A673 (cell line): Measurements from ENCODE around the gene CCDC172. TPM values are rescaled to one million over a fixed set of nuclear protein-coding genes. Genes with fewer than 3 reads are reported as not detected.

ENCODE experiments used
- BruUV-seq: library from RNA; stranded (reverse); fragments of 400-500 nt; replicated peaks from 2 replicates; lab custom pipeline; 2021; lab: Mats Ljungman, UMichigan
- CTCF ChIA-PET: fragments of 300-600 bp; sonication (Branson Sonifier 250); formaldehyde crosslinking; loops from one replicate; lab custom pipeline; 2022; ENCODE audit warnings: antibody characterized with exemption; lab: Charles Lee
- POLR2A ChIA-PET: fragments of 300-600 bp; sonication (Branson Sonifier 250); formaldehyde crosslinking; loops from one replicate; lab custom pipeline; 2022; ENCODE audit warnings: antibody characterized with exemption; ENCODE audit not compliant: low non-redundant PET; lab: Charles Lee
- DNase-seq: peaks from one replicate; pipeline ENCODE4 v3.0.0-alpha.2; 2015; ENCODE audit warnings: low spot score
- H3K27ac ChIP-seq: fragments of 200-600 bp; sonication (generic); 2 replicates; pipeline ENCODE4 v1.5.1; 2016; ENCODE audit warnings: mixed run types, low read depth, mild to moderate bottlenecking, mixed read lengths, antibody characterized with exemption, low read length; ENCODE audit not compliant: poor library complexity, severe bottlenecking
- H3K27me3 ChIP-seq: fragments of 200-600 bp; sonication (generic); replicated peaks from 2 replicates; pipeline ENCODE4 v1.6.1; 2017; ENCODE audit warnings: mixed run types, low read depth, mild to moderate bottlenecking, mixed read lengths, antibody characterized with exemption, low read length; ENCODE audit not compliant: insufficient read depth, poor library complexity
- H3K36me3 ChIP-seq: fragments of 200-600 bp; sonication (generic); 2 replicates; pipeline ENCODE4 v1.6.1; 2016; ENCODE audit warnings: mixed run types, mild to moderate bottlenecking, mixed read lengths, antibody characterized with exemption, low read length; ENCODE audit not compliant: insufficient read depth, poor library complexity, severe bottlenecking
- H3K4me1 ChIP-seq: fragments of 200-600 bp; sonication (generic); 2 replicates; pipeline ENCODE4 v1.6.1; 2017; ENCODE audit warnings: mixed run types, mild to moderate bottlenecking, mixed read lengths, antibody characterized with exemption, low read length; ENCODE audit not compliant: insufficient read depth, poor library complexity, severe bottlenecking
- H3K4me3 ChIP-seq: fragments of 200-600 bp; sonication (generic); 2 replicates; pipeline ENCODE4 v1.5.1; 2016; ENCODE audit warnings: low read depth, mixed run types, mild to moderate bottlenecking, mixed read lengths, low read length; ENCODE audit not compliant: poor library complexity, severe bottlenecking
- H3K9me3 ChIP-seq: fragments of 200-600 bp; sonication (generic); 2 replicates; pipeline ENCODE4 v1.6.1; 2016; ENCODE audit warnings: mixed run types, low read depth, mild to moderate bottlenecking, mixed read lengths, antibody characterized with exemption, low read length; ENCODE audit not compliant: poor library complexity, severe bottlenecking
- CTCF ChIP-seq: fragments of 300-800, 200-600 bp; sonication (generic); conservative IDR thresholded peaks from 2 replicates; pipeline ENCODE4 v1.5.1; 2017; ENCODE audit warnings: low read depth, mild to moderate bottlenecking, antibody characterized with exemption, low read length, moderate library complexity, mixed read lengths
- EZH2 ChIP-seq: fragments of 200-600 bp; sonication (generic); IDR thresholded peaks from 2 replicates; pipeline ENCODE4 v1.6.1; 2017; ENCODE audit warnings: borderline replicate concordance, low read depth, mild to moderate bottlenecking, mixed read lengths, antibody characterized with exemption, low read length; ENCODE audit not compliant: poor library complexity, severe bottlenecking
- intact Hi-C: fragments of 100-400 bp; cut with micrococcal nuclease; formaldehyde crosslinking; loops from one replicate; pipeline ENCODE4 v1.10.0; 2022; ENCODE audit not compliant: unreplicated experiment
- total RNA-seq: library from RNA; stranded (reverse); gene quantifications from 2 replicates; pipeline ENCODE4 v1.2.3, GENCODE V29; 2021

CCDC172 gene
- total RNA-seq, 1 experiment from 2014 or later = not detected

GRCh38 chr10:116417821-116418220 lies 93.6 kb downstream of the CCDC172 start:
- DNase-seq = peak; percentile 4
- Histone ChIP-seq H3K27ac (no peak overlapping the region), H3K4me3 (no peak overlapping the region), H3K9me3 (no peaks in the 10 kb centered on the region), H3K4me1 (no peaks in the 10 kb centered on the region), H3K36me3 (no peaks in the 10 kb centered on the region), H3K27me3 (peaks cover 18% of the 10 kb centered on the region)
- ChIA-PET CTCF (no interaction called here), POLR2A (no interaction called here)
- intact Hi-C loops = no loop called here
- BruUV-seq = no TSS peak
- no peak for TF ChIP-seq EZH2
- TF ChIP-seq CTCF = no peak

- H3K27me3 ChIP-seq = peaks cover 17% of the 10 kb centered on the region
- POLR2A ChIA-PET = no interaction called here
- intact Hi-C loops = no loop called here
- H3K9me3 ChIP-seq = no peaks in the 10 kb centered on the region
- H3K4me3 ChIP-seq = no peak overlapping the region
- BruUV-seq = no TSS peak
- no peak overlapping the region for H3K27ac ChIP-seq
- CTCF ChIA-PET = no interaction called here
- no peaks in the 10 kb centered on the region for H3K36me3 ChIP-seq
- no peaks in the 10 kb centered on the region for H3K4me1 ChIP-seq
- TF ChIP-seq CTCF = no peak
- DNase-seq = peak; percentile 28
These were observed 94.1 kb downstream of the CCDC172 start for GRCh38 chr10:116418389-116418788.

GRCh38 chr10:116421815-116422214 lies 97.6 kb downstream of the CCDC172 start:
- intact Hi-C loops = no loop called here
- Histone ChIP-seq H3K4me1 (no peaks in the 10 kb centered on the region), H3K9me3 (no peaks in the 10 kb centered on the region), H3K4me3 (no peak overlapping the region), H3K27ac (no peak overlapping the region), H3K27me3 (no peaks in the 10 kb centered on the region), H3K36me3 (no peaks in the 10 kb centered on the region)
- TF ChIP-seq EZH2 (no peak), CTCF (no peak)
- DNase-seq = no peak
- ChIA-PET POLR2A (no interaction called here), CTCF (no interaction called here)
- BruUV-seq = no TSS peak
